Suprapubic skin (tissue), 4 donors: ENCODE measurements around the gene ARID5B. TPM values are rescaled to one million over a fixed set of nuclear protein-coding genes. Genes with fewer than 3 reads are reported as not detected.

ENCODE experiments used
- DNase-seq, 2 donors: peaks; one replicate each; pipeline ENCODE4 v3.0.0-alpha.2; 2019; ENCODE audit warnings: low spot score in 2 of 2
- H3K27ac ChIP-seq: fragments of 200-600 bp; sonication (generic); one replicate; pipeline ENCODE4 v1.5.1; 2019
- H3K27me3 ChIP-seq: fragments of 200-600 bp; sonication (generic); one replicate; pipeline ENCODE4 v1.5.1; 2019
- H3K36me3 ChIP-seq: fragments of 200-600 bp; sonication (generic); one replicate; pipeline ENCODE4 v1.5.1; 2019
- H3K4me1 ChIP-seq: fragments of 200-600 bp; sonication (generic); one replicate; pipeline ENCODE4 v1.5.1; 2019
- H3K4me3 ChIP-seq: fragments of 200-600 bp; sonication (generic); one replicate; pipeline ENCODE4 v1.5.1; 2019; ENCODE audit warnings: mild to moderate bottlenecking
- H3K9me3 ChIP-seq: fragments of 200-600 bp; sonication (generic); one replicate; pipeline ENCODE4 v1.5.1; 2019
- EP300 ChIP-seq: sonication (generic); formaldehyde crosslinking; IDR thresholded peaks from one replicate; pipeline ENCODE4 v1.6.1; 2017; ENCODE audit warnings: antibody characterized with exemption
- POLR2A ChIP-seq, 2 donors: fragments of 450-650 bp; IDR thresholded peaks; one replicate each; pipeline ENCODE4 v1.6.1; 2017; ENCODE audit warnings: antibody characterized with exemption in 2 of 2, mild to moderate bottlenecking in 2 of 2, moderate library complexity in 2 of 2
- POLR2AphosphoS5 ChIP-seq, 3 donors: sonication (generic); formaldehyde crosslinking; IDR thresholded peaks; one replicate each; pipeline ENCODE4 v1.6.1; 2017; ENCODE audit warnings: antibody characterized with exemption in 3 of 3
- WGBS: methylation state at CpG from one replicate; pipeline ENCODE4 v1.1.5; 2018; 5-methylcytosine and 5-hydroxymethylcytosine counted together
- total RNA-seq, 4 donors: library from RNA; depleted of rRNA; stranded (reverse); fragments of >200 nt; gene quantifications; one replicate each; pipeline ENCODE4 v1.1.0, GENCODE V29; 2016
- TF ChIP-seq, protein P1 (sequence below), 2 donors: fragments of 200-600 bp in 1 of 2; fragments of 450-650 bp in 1 of 2; sonication (generic) in 1 of 2; IDR thresholded peaks; one replicate each; pipeline ENCODE4 v1.5.1; 2016 to 2019; ENCODE audit warnings: antibody characterized with exemption in 2 of 2, mild to moderate bottlenecking in 1 of 2, moderate library complexity in 1 of 2

The ARID5B gene
- total RNA-seq, 4 donors from 2014 or later: 45.4 to 75.2 (median 71.9) TPM

GRCh38 chr10:61929555-61929954 lies 28.1 kb downstream of the ARID5B start:
- 89% methylated on average over 4 of the region's 4 CpGs for WGBS
- TF ChIP-seq POLR2AphosphoS5 (IDR thresholded peaks at IDR 0.05): no peak
- TF ChIP-seq, protein P1, sequence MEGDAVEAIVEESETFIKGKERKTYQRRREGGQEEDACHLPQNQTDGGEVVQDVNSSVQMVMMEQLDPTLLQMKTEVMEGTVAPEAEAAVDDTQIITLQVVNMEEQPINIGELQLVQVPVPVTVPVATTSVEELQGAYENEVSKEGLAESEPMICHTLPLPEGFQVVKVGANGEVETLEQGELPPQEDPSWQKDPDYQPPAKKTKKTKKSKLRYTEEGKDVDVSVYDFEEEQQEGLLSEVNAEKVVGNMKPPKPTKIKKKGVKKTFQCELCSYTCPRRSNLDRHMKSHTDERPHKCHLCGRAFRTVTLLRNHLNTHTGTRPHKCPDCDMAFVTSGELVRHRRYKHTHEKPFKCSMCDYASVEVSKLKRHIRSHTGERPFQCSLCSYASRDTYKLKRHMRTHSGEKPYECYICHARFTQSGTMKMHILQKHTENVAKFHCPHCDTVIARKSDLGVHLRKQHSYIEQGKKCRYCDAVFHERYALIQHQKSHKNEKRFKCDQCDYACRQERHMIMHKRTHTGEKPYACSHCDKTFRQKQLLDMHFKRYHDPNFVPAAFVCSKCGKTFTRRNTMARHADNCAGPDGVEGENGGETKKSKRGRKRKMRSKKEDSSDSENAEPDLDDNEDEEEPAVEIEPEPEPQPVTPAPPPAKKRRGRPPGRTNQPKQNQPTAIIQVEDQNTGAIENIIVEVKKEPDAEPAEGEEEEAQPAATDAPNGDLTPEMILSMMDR (IDR thresholded peaks at IDR 0.05): no peak
- no peak for TF ChIP-seq POLR2A (IDR thresholded peaks at IDR 0.05)
- TF ChIP-seq EP300: no peak
- H3K27me3 ChIP-seq: no peaks in the 10 kb centered on the region

GRCh38 chr10:61931620-61932332 lies 30.3 kb downstream of the ARID5B start:
- TF ChIP-seq EP300 (no peak), POLR2AphosphoS5 (IDR thresholded peaks at IDR 0.05) (no peak), POLR2A (IDR thresholded peaks at IDR 0.05) (no peak)
- TF ChIP-seq, protein P1 (IDR thresholded peaks at IDR 0.05): no peak
- Histone ChIP-seq H3K36me3 (no peaks in the 10 kb centered on the region), H3K27ac (no peak overlapping the region), H3K4me1 (peaks cover 2% of the 10 kb centered on the region), H3K27me3 (no peaks in the 10 kb centered on the region), H3K9me3 (no peaks in the 10 kb centered on the region), H3K4me3 (no peak overlapping the region)
- no peak for DNase-seq
- WGBS: 98% methylated on average over 6 of the region's 6 CpGs

More at GRCh38 chr10:61929555-61929954, 28.1 kb downstream of the ARID5B start:
- no peaks in the 10 kb centered on the region for H3K4me1 ChIP-seq
- no peaks in the 10 kb centered on the region for H3K36me3 ChIP-seq
- H3K27ac ChIP-seq: no peak overlapping the region
- H3K9me3 ChIP-seq: no peaks in the 10 kb centered on the region
- no peak overlapping the region for H3K4me3 ChIP-seq
- DNase-seq: no peak

DNA sequence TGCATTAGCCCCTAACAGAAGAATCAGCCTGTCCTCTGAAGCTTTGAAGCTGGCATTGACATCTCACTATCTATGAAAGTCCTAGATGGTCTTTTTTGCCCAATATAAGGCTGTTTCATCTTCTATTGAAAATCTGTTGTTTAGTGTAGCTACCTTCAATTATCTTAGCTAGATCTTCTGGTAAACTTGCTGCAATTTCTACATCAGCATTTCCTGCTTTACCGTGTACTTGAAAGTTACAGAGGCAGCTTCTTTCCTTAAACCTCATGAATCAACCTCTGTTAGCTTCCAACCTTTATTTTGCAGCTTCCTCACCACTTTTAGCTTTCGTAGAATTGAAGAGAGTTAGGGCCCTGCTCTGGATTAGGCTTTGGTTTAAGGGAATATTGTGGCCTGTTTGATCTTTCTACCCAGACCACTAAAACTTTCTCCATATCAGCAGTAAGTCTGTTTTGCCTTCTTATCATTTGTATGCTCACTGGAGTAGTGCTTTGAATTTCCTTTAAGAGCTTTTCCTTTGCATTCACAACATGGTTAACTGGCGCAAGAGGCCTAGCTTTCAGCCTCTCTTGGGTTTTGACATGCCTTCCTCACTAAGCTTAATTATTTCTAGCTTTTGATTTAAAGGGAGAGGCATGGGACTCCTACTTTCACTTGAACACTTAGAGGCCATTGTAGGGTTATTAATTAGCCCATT lies 32.5 kb downstream of the ARID5B start:
- TF ChIP-seq POLR2AphosphoS5 (IDR thresholded peaks at IDR 0.05) (no peak), EP300 (no peak), POLR2A (IDR thresholded peaks at IDR 0.05) (no peak)
- TF ChIP-seq, protein P1 (IDR thresholded peaks at IDR 0.05): no peak
- Histone ChIP-seq H3K9me3 (no peaks in the 10 kb centered on the region), H3K36me3 (no peaks in the 10 kb centered on the region), H3K27ac (no peak overlapping the region), H3K4me3 (no peak overlapping the region), H3K27me3 (no peaks in the 10 kb centered on the region), H3K4me1 (peaks cover 25% of the 10 kb centered on the region)
- 83% methylated on average over 3 of the region's 3 CpGs for WGBS
- no peak for DNase-seq

GRCh38 chr10:61935077-61935476 lies 33.6 kb downstream of the ARID5B start:
- DNase-seq: no peak
- H3K36me3 ChIP-seq: no peaks in the 10 kb centered on the region
- H3K4me3 ChIP-seq: no peak overlapping the region
- 63% methylated on average over 5 of the region's 5 CpGs for WGBS
- peak overlapping the region; percentile 29 for H3K27ac ChIP-seq
- no peaks in the 10 kb centered on the region for H3K9me3 ChIP-seq
- H3K27me3 ChIP-seq: no peaks in the 10 kb centered on the region
- H3K4me1 ChIP-seq: peaks cover 35% of the 10 kb centered on the region
- TF ChIP-seq, protein P1 (IDR thresholded peaks at IDR 0.05): no peak
- TF ChIP-seq EP300 (no peak), POLR2AphosphoS5 (IDR thresholded peaks at IDR 0.05) (no peak), POLR2A (IDR thresholded peaks at IDR 0.05) (no peak)

DNA sequence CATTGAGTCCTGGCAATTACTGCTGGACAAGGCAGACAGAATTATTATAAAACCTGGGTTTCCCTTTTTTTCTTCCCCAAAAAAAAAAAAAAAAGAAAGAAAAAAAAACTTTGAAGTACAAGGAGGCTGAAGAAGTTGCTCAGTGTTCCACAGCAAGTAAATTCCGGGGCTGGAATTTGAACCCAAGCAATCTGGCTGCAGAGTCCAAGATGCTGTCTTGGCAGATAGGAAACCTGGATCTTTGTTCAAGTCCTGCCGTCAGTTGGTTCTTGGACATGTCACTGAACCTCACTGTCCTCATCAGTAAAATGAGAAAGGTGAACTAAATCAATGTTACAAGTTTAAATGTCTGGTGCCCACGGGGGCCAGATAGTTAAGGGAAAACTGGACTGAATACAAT lies 35.3 kb downstream of the ARID5B start:
- peaks cover 36% of the 10 kb centered on the region for H3K4me1 ChIP-seq
- WGBS: 57% methylated on average over 3 of the region's 3 CpGs
- TF ChIP-seq, protein P1 (IDR thresholded peaks at IDR 0.05): no peak
- no peak for TF ChIP-seq POLR2AphosphoS5 (IDR thresholded peaks at IDR 0.05)

More for the DNA sequence above, 35.3 kb downstream of the ARID5B start:
- no peak for DNase-seq
- no peak overlapping the region for H3K27ac ChIP-seq
- H3K4me3 ChIP-seq: no peak overlapping the region
- no peaks in the 10 kb centered on the region for H3K36me3 ChIP-seq
- no peaks in the 10 kb centered on the region for H3K27me3 ChIP-seq
- H3K9me3 ChIP-seq: no peaks in the 10 kb centered on the region
